MM.1S (cell line): ENCODE measurements around the gene MMADHC.

ENCODE experiments used
- EZH2 ChIP-seq: fragments of 300-600 bp; sonication (generic); optimal IDR thresholded peaks from 2 replicates; pipeline ENCODE3; 2017; ENCODE audit warnings: low read depth, mild to moderate bottlenecking, antibody characterized with exemption, low read length, mixed read lengths
- TF ChIP-seq, protein P1 (sequence below): fragments of 300-600 bp; sonication (generic); IDR thresholded peaks from 2 replicates; pipeline ENCODE4 v1.5.1; 2016; ENCODE audit warnings: antibody characterized with exemption, low read length, mixed read lengths

GRCh38 chr2:149585166-149585885, 2.2 kb downstream of the MMADHC start:
- TF ChIP-seq, protein P1, sequence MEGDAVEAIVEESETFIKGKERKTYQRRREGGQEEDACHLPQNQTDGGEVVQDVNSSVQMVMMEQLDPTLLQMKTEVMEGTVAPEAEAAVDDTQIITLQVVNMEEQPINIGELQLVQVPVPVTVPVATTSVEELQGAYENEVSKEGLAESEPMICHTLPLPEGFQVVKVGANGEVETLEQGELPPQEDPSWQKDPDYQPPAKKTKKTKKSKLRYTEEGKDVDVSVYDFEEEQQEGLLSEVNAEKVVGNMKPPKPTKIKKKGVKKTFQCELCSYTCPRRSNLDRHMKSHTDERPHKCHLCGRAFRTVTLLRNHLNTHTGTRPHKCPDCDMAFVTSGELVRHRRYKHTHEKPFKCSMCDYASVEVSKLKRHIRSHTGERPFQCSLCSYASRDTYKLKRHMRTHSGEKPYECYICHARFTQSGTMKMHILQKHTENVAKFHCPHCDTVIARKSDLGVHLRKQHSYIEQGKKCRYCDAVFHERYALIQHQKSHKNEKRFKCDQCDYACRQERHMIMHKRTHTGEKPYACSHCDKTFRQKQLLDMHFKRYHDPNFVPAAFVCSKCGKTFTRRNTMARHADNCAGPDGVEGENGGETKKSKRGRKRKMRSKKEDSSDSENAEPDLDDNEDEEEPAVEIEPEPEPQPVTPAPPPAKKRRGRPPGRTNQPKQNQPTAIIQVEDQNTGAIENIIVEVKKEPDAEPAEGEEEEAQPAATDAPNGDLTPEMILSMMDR: no peak
- TF ChIP-seq EZH2: no peak
